ENCODE data around the gene FAM131A.
A peak's percentile ranks its signal among the peaks of the same experiment; 100 is the strongest.

Gene FAM131A

GRCh38 chr3:184316792-184317191 lies 20.6 kb upstream of the FAM131A start:
- DNase-seq (ENCODE audit: low read depth in 3 of 3), result no peak

DNA sequence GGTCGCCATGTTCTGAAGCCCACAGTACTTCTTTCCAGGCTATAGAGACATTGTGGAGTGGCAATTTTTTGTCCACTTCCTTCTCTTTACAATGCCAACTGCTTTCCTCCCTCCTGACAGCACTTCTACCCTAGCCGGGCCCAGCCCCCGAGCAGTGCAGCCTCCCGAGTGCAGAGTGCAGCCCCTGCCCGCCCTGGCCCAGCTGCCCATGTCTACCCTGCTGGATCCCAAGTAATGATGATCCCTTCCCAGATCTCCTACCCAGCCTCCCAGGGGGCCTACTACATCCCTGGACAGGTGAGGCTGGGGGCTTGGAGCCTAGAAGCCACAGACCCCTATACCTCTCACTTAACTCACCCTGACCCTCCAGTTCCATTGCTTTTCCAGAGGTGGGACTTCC lies 20.2 kb upstream of the FAM131A start:
- no peak for DNase-seq (ENCODE audit: low read depth in 3 of 3)

DNA sequence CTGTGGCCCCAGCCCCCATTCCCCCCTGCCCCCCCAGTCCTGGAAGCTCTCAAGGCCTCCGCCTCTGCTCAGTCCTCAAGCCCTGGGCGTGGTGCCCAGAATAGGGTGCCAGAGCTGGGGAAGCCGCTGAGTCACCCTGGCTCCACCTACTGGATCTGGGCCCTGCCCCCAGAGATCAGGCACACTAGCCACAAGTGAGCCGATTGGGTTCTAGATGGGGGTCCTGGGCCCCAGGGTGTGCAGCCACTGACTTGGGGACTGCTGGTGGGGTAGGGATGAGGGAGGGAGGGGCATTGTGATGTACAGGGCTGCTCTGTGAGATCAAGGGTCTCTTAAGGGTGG lies 17.3 kb upstream of the FAM131A start:
- DNase-seq (ENCODE audit: low read depth in 3 of 3), result no peak

DNA sequence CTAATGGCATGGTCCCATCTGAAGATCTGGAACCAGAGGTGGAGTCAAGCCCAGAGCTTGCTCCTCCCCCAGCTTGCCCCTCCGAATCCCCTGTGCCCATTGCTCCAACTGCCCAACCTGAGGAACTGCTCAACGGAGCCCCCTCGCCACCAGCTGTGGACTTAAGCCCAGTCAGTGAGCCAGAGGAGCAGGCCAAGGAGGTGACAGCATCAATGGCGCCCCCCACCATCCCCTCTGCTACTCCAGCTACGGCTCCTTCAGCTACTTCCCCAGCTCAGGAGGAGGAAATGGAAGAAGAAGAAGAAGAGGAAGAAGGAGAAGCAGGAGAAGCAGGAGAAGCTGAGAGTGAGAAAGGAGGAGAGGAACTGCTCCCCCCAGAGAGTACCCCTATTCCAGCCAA lies 15.7 kb upstream of the FAM131A start:
- no peak for DNase-seq (ENCODE audit: low read depth in 3 of 3)

- no peak for DNase-seq (ENCODE audit: low read depth in 3 of 3)
These were observed 14.5 kb upstream of the FAM131A start for GRCh38 chr3:184322731-184323487.

DNA sequence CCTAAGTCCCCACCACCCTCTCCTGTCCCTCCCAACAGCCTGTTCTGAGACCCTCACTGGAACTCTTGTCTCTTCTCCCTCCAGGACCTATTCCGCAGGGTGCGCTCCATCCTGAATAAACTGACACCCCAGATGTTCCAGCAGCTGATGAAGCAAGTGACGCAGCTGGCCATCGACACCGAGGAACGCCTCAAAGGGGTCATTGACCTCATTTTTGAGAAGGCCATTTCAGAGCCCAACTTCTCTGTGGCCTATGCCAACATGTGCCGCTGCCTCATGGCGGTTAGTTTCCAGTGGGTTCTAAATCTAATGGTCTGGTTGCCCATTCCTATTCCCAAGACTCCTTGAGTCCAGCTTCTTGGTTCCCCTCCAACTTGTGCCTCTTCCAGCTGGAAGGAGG lies 13.7 kb upstream of the FAM131A start:
- no peak for DNase-seq (ENCODE audit: low read depth in 3 of 3)

DNA sequence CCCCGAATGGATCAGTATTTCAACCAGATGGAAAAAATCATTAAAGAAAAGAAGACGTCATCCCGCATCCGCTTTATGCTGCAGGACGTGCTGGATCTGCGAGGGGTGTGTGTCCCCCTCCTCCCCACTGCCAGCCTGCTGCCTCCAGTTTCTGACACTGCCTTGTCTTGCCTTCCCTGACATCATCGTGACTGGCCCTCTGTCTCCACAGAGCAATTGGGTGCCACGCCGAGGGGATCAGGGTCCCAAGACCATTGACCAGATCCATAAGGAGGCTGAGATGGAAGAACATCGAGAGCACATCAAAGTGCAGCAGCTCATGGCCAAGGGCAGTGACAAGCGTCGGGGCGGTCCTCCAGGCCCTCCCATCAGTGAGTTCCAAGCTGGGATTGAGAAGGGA lies 12.1 kb upstream of the FAM131A start:
- no peak for DNase-seq (ENCODE audit: low read depth in 3 of 3)

- DNase-seq (ENCODE audit: low read depth in 3 of 3), result peak in 1 of 3 donors; percentile 33
These were observed 11.6 kb upstream of the FAM131A start for GRCh38 chr3:184325715-184326369.

DNA sequence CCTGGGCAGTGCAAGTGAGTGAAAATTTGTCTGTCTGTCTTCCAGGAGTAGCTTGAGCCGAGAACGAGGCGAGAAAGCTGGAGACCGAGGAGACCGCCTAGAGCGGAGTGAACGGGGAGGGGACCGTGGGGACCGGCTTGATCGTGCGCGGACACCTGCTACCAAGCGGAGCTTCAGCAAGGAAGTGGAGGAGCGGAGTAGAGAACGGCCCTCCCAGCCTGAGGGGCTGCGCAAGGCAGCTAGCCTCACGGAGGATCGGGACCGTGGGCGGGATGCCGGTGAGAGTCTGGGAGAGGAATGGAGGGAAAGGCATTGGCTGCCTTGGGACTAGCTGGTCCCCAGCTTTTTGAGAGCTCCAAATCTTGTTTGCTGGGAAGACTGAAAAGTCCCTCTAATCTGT lies 10.2 kb upstream of the FAM131A start:
- DNase-seq (ENCODE audit: low read depth in 3 of 3), result no peak

DNA sequence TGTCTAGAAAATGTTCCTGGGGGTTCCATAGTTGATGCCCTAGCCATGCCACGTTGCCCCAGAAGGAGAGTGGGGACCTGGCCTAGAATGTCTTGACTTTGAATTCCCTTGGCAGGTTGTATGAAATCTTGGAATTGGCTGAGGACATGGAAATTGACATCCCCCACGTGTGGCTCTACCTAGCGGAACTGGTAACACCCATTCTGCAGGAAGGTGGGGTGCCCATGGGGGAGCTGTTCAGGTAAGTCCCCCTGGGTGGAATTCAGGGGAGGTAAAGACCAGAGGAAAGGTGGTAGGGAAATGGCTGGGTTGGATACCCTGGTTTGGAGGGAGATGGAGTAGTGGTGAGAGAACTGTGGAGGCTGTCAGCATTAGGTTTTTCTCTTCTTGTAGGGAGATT lies 8.9 kb upstream of the FAM131A start:
- no peak for DNase-seq (ENCODE audit: low read depth in 3 of 3)

- no peak for DNase-seq (ENCODE audit: low read depth in 3 of 3)
These were observed 4.9 kb upstream of the FAM131A start for GRCh38 chr3:184332370-184333090.

- no peak for DNase-seq (ENCODE audit: low read depth in 3 of 3)
These were observed 4.2 kb upstream of the FAM131A start for GRCh38 chr3:184333190-184333589.

GRCh38 chr3:184333700-184334099 lies 3.7 kb upstream of the FAM131A start:
- no peak for DNase-seq (ENCODE audit: low read depth in 3 of 3)

DNA sequence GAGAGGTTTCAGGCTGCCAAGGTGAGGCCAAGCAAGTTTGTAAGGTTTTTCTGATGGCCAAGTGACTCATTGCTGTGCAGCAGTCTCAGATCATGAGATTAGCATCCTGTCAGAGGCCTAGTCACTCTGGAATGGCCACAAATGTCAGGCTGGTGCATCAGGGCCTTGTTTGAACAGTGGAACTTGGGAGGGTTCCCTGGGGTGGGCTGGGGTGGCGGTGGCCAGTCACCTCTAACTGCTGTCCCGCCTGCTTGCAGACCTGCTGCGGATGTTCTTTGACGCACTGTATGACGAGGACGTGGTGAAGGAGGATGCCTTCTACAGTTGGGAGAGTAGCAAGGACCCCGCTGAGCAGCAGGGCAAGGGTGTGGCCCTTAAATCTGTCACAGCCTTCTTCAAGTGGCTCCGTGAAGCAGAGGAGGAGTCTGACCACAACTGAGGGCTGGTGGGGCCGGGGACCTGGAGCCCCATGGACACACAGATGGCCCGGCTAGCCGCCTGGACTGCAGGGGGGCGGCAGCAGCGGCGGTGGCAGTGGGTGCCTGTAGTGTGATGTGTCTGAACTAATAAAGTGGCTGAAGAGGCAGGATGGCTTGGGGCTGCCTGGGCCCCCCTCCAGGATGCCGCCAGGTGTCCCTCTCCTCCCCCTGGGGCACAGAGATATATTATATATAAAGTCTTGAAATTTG lies 2.8 kb upstream of the FAM131A start:
- DNase-seq (ENCODE audit: low read depth in 3 of 3), result peak in 2 of 3 donors; percentile 31 to 43

DNA sequence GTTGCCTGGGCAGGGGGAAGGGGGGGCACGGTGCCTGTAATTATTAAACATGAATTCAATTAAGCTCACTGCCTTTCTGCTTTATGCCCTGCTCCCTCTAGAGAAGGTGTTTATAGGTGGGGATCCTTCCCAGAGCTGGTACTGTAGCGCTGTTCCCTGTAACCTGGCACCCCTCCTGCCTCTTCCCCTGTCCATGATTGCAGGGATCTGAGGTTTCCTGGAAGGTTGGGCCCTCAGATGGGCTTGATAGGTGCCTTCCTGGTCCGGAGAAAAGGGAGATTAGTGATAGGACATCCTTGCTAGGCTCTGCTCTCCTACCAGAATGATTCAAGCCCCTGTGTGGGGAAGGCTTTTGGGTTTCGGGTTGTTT lies 2.1 kb upstream of the FAM131A start:
- DNase-seq (ENCODE audit: low read depth in 3 of 3), result no peak

DNA sequence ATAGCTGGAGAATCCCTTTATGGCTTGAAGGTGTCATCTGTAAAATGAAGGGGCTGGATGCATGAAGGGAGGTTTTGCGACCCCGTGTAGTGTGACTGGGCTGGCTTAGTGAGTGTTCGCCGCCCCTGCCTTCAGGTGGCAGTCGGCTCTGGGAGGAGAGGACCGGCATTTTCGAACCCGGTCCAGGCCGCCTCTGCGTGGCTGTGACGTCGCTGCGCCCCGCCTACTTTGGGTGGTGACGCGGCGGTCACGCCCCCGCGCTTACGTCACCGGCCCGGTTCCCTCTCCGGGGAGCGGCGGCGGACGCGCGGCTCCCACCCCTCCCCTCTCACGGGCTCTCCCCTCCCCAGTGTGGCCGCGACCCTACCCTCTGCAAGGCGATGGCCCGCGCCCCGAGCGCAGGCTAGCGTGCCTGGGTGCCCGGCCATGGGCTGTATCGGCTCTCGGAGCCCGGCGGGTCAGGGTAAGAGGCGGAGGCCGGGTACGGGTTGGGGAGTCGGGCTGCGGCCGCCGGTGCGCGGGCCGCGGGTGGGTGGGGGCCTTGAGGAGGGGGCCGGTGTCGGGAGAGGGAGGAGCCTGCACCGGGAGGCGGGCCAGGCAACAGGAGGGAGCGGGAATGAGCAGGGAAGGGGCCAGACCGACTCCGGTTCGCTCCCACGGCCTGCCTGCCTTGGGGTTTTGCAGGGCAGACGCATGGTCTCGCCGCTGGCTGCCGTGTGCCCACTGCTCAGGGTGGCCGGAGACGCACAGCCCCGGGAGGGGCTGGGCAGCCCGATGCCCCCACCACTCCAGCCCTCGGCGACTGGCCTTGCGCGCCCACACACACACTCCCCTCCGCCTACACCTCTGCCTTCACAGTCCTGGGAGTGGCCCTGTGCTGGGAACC lies 1.5 kb upstream of the FAM131A start:
- peak; percentile 69 to 85 (median 82) for DNase-seq (ENCODE audit: low read depth in 3 of 3)

DNA sequence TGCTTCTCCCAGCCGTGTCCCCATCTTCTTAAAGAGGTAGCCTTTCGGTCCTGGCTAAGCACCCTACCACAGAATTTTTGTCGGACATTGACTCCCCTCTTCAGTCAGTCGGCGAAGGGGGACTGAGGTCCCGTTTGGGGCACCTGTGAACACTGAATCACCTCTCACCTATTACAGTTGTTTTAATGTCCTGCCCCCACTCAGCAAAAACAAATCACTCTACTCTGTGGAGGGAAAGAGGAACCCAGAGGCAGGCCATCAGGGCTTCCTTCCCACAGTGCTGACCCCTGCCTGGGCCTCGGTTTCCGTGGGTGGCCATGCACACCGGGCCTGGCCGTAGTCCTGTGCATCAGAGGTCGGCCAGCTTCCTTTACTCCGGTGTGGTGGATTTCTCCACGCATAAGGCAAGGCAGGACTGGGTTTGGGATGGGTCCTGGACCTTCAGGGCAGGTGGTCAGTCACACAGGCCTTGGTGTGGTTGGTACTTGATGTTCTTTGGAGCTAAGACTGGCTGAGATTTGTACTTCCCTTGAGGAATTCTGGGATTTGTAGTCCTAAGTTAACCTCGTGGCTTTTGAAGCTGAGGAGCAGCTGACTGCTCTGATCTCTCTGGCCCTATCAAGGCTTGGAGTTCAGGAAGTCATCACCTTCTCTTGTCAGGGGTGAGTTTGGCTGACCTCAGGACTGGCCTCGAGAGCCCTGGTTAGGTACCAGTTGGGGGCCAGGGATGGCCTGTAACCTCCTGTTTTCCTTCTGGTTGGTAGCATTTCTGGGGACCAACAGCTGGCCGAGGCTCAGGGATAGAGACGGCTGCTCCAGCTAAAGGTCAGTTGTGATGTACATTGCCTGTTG lies 627 bp upstream of the FAM131A start:
- no peak for DNase-seq (ENCODE audit: low read depth in 3 of 3)

- no peak for DNase-seq (ENCODE audit: low read depth in 3 of 3)
These were observed 581 bp downstream of the FAM131A start for GRCh38 chr3:184337981-184338380.

- no peak for DNase-seq (ENCODE audit: low read depth in 3 of 3)
These were observed 1.1 kb downstream of the FAM131A start for GRCh38 chr3:184338511-184338945.

GRCh38 chr3:184339001-184339400 lies 1.6 kb downstream of the FAM131A start:
- no peak for DNase-seq (ENCODE audit: low read depth in 3 of 3)
